H1 (cell line): ENCODE data around the gene SEMA3F. TPM values are rescaled to one million over a fixed set of nuclear protein-coding genes. Genes with fewer than 3 reads are reported as not detected.

Experiments used
- CTCF ChIA-PET: fragments of 300-600 bp; sonication (Branson Sonifier 250); formaldehyde crosslinking; loops from one replicate; lab custom pipeline; 2021; ENCODE audit not compliant: partially characterized antibody; lab: Charles Lee
- POLR2A ChIA-PET: fragments of 300-600 bp; sonication (Branson Sonifier 250); formaldehyde crosslinking; loops from one replicate; lab custom pipeline; 2021; ENCODE audit warnings: inconsistent platforms; ENCODE audit not compliant: partially characterized antibody; lab: Charles Lee
- DNase-seq, 2 experiments: peaks; one replicate each; pipeline versions ENCODE4 v3.0.0 to v3.0.0-alpha.2; 2010 to 2022; ENCODE audit warnings: low spot score in 2 of 2, low read depth in 1 of 2, mixed read lengths in 1 of 2
- FAIRE-seq: peaks from 2 replicates; lab custom pipeline; 2011; peaks lifted over from hg19 to GRCh38; lab: Jason Lieb, UNC
- H2AFZ ChIP-seq: 2 replicates; pipeline ENCODE4 v1.8.1; 2012; ENCODE audit warnings: low read length, inconsistent platforms
- H2AK5ac ChIP-seq: 2 replicates; pipeline ENCODE4 v1.6.1; 2013; ENCODE audit warnings: low read depth, low read length
- H2BK120ac ChIP-seq: replicated peaks from 2 replicates; pipeline ENCODE3; 2013; ENCODE audit warnings: low read depth, low read length, inconsistent platforms
- H2BK12ac ChIP-seq: 2 replicates; pipeline ENCODE4 v1.6.1; 2013; ENCODE audit warnings: low read depth, low read length
- H2BK15ac ChIP-seq: 2 replicates; pipeline ENCODE4 v1.6.1; 2013; ENCODE audit warnings: low read length
- H2BK20ac ChIP-seq: 2 replicates; pipeline ENCODE4 v1.6.1; 2013; ENCODE audit warnings: low read length
- H2BK5ac ChIP-seq: 2 replicates; pipeline ENCODE4 v1.6.1; 2013; ENCODE audit warnings: low read depth, low read length
- H3K14ac ChIP-seq: 2 replicates; pipeline ENCODE4 v1.6.1; 2013; ENCODE audit warnings: inconsistent platforms; ENCODE audit not compliant: insufficient read length
- H3K18ac ChIP-seq: 2 replicates; pipeline ENCODE4 v1.6.1; 2013; ENCODE audit warnings: low read length; ENCODE audit errors: extremely low read depth
- H3K23ac ChIP-seq: 2 replicates; pipeline ENCODE4 v1.6.1; 2013; ENCODE audit warnings: inconsistent platforms; ENCODE audit not compliant: insufficient read length
- H3K23me2 ChIP-seq: 2 replicates; pipeline ENCODE4 v1.6.1; 2013; ENCODE audit warnings: low read depth, low read length
- H3K27ac ChIP-seq: 2 replicates; pipeline ENCODE4 v1.6.1; 2011; ENCODE audit warnings: low read depth, low read length, inconsistent platforms
- H3K27me3 ChIP-seq, 4 experiments: replicated peaks in 1 of 4; 1 replicate in 1 of 4; 2 replicates in 3 of 4; pipeline versions ENCODE4 v1.6.1 to v1.8.1; 2011 to 2013; ENCODE audit warnings: low read length in 3 of 4, mild to moderate bottlenecking in 3 of 4, inconsistent platforms in 2 of 4, mixed read lengths in 2 of 4, moderate library complexity in 1 of 4; ENCODE audit not compliant: control insufficient read depth in 3 of 4, insufficient read depth in 3 of 4; ENCODE audit errors: extremely low read depth in 1 of 4
- H3K36me3 ChIP-seq, 4 experiments: 2 replicates each; pipeline versions ENCODE4 v1.6.1 to v1.8.1; 2011 to 2013; ENCODE audit warnings: mild to moderate bottlenecking in 4 of 4, low read length in 3 of 4, moderate library complexity in 2 of 4, control low read depth in 1 of 4, inconsistent platforms in 1 of 4; ENCODE audit not compliant: insufficient read depth in 4 of 4, control insufficient read depth in 2 of 4
- H3K4ac ChIP-seq: replicated peaks from 2 replicates; pipeline ENCODE3; 2013; ENCODE audit warnings: low read length, low read depth, mixed read lengths, inconsistent platforms; ENCODE audit not compliant: insufficient read length
- H3K4me1 ChIP-seq, 4 experiments: replicated peaks in 1 of 4; 1 replicate in 1 of 4; 2 replicates in 3 of 4; pipeline versions ENCODE4 v1.6.1 to v1.8.1; 2011 to 2013; ENCODE audit warnings: low read length in 3 of 4, inconsistent platforms in 2 of 4, mixed read lengths in 1 of 4; ENCODE audit not compliant: insufficient read depth in 4 of 4, control insufficient read depth in 3 of 4
- H3K4me2 ChIP-seq, 2 experiments: 2 replicates each; pipeline versions ENCODE4 v1.6.1 to v1.8.1; 2011 to 2013; ENCODE audit warnings: low read depth in 2 of 2, low read length in 2 of 2, control low read depth in 1 of 2, inconsistent platforms in 1 of 2, mild to moderate bottlenecking in 1 of 2; ENCODE audit not compliant: insufficient read depth in 1 of 2
- H3K4me3 ChIP-seq, 4 experiments: fragments of 200-600, 300-600 bp in 1 of 4; sonication (generic), shearing (Covaris generic), sonication (Bioruptor Twin) in 1 of 4; 2 replicates each; pipeline versions ENCODE4 v1.5.1 to v1.8.1; 2011 to 2016; ENCODE audit warnings: low read length in 4 of 4, low read depth in 3 of 4, control low read depth in 2 of 4, inconsistent platforms in 2 of 4, mild to moderate bottlenecking in 2 of 4, mixed read lengths in 1 of 4, moderate library complexity in 1 of 4; ENCODE audit not compliant: insufficient read depth in 2 of 4; ENCODE audit errors: extremely low read depth in 1 of 4
- H3K56ac ChIP-seq: replicated peaks from 2 replicates; pipeline ENCODE3; 2013; ENCODE audit warnings: low read depth, mild to moderate bottlenecking, mixed read lengths, low read length, inconsistent platforms; ENCODE audit not compliant: insufficient read length
- H3K79me1 ChIP-seq: 2 replicates; pipeline ENCODE4 v1.6.1; 2013; ENCODE audit warnings: low read depth, low read length, control low read depth
- H3K79me2 ChIP-seq, 2 experiments: 2 replicates each; pipeline versions ENCODE4 v1.6.1 to v1.8.1; 2012 to 2013; ENCODE audit warnings: low read length in 2 of 2, mild to moderate bottlenecking in 2 of 2, inconsistent platforms in 1 of 2; ENCODE audit not compliant: insufficient read depth in 2 of 2, control insufficient read depth in 1 of 2
- H3K9ac ChIP-seq, 4 experiments: replicated peaks in 1 of 4; 1 replicate in 1 of 4; 2 replicates in 3 of 4; pipeline versions ENCODE4 v1.6.1 to v1.8.1; 2011 to 2013; ENCODE audit warnings: low read depth in 3 of 4, low read length in 3 of 4, control low read depth in 2 of 4, mild to moderate bottlenecking in 2 of 4, moderate library complexity in 2 of 4, inconsistent platforms in 1 of 4; ENCODE audit errors: extremely low read depth in 1 of 4
- H3K9me3 ChIP-seq, 2 experiments: 2 replicates each; pipeline versions ENCODE4 v1.6.1 to v1.8.1; 2012 to 2013; ENCODE audit warnings: mild to moderate bottlenecking in 2 of 2, moderate library complexity in 2 of 2, control low read depth in 1 of 2, inconsistent platforms in 1 of 2, low read depth in 1 of 2, low read length in 1 of 2, mixed read lengths in 1 of 2; ENCODE audit not compliant: insufficient read depth in 2 of 2
- H4K20me1 ChIP-seq, 2 experiments: replicated peaks in 1 of 2; 2 replicates each; pipeline versions ENCODE3 to v1.8.1; 2011 to 2013; ENCODE audit warnings: inconsistent platforms in 2 of 2, low read length in 2 of 2, mild to moderate bottlenecking in 1 of 2; ENCODE audit not compliant: insufficient read depth in 2 of 2, control insufficient read depth in 1 of 2
- H4K5ac ChIP-seq: 2 replicates; pipeline ENCODE4 v1.6.1; 2013; ENCODE audit warnings: low read length, low read depth, mixed read lengths, inconsistent platforms; ENCODE audit not compliant: insufficient read length
- H4K8ac ChIP-seq: 2 replicates; pipeline ENCODE4 v1.8.0; 2013; ENCODE audit warnings: mild to moderate bottlenecking, moderate library complexity, low read length, inconsistent platforms; ENCODE audit not compliant: insufficient read depth; ENCODE audit errors: extremely low read depth
- H4K91ac ChIP-seq: replicated peaks from 2 replicates; pipeline ENCODE3; 2013; ENCODE audit warnings: low read length, mixed read lengths, inconsistent platforms; ENCODE audit not compliant: insufficient read length
- CBX5 ChIP-seq: fragments of 300-800, 300-1000 bp; sonication (generic); IDR thresholded peaks from 2 replicates; pipeline ENCODE4 v1.7.1; 2016; ENCODE audit warnings: antibody characterized with exemption, low read length, low read depth
- GTF2F1 ChIP-seq: IDR thresholded peaks from 2 replicates; pipeline ENCODE4 v1.6.1; 2012; ENCODE audit warnings: low read depth, low read length, improper control_type of control experiment, borderline replicate concordance
- MAX ChIP-seq: IDR thresholded peaks from 2 replicates; pipeline ENCODE4 v1.6.1; 2012; ENCODE audit warnings: inconsistent platforms
- SP2 ChIP-seq: IDR thresholded peaks from 2 replicates; pipeline ENCODE4 v1.6.1; 2012; ENCODE audit warnings: mild to moderate bottlenecking, low read length, inconsistent platforms
- SUZ12 ChIP-seq: fragments of 200-600 bp; sonication (generic); IDR thresholded peaks from 2 replicates; pipeline ENCODE4 v1.6.1; 2012; ENCODE audit warnings: mild to moderate bottlenecking, inconsistent platforms, low read length, moderate library complexity, mixed read lengths
- TBP ChIP-seq: IDR thresholded peaks from 2 replicates; pipeline ENCODE4 v1.6.1; 2011; ENCODE audit warnings: low read depth, low read length, improper control_type of control experiment
- TEAD4 ChIP-seq: IDR thresholded peaks from 2 replicates; pipeline ENCODE4 v1.6.1; 2012; ENCODE audit warnings: low read depth, low read length, inconsistent platforms, mixed read lengths
- WGBS, 2 experiments: shearing (Covaris generic) in 1 of 2; methylation state at CpG; one replicate each; pipeline versions ENCODE4 v1.1.6 to v1.1.7; 2013 to 2015; ENCODE audit warnings: low lambda C conversion rate in 2 of 2, mixed read lengths in 2 of 2, inconsistent platforms in 1 of 2, low coverage in 1 of 2, missing lambda C conversion rate in 1 of 2; ENCODE audit not compliant: insufficient replicate concordance in 2 of 2, insufficient coverage in 1 of 2, insufficient read length in 1 of 2; ENCODE audit errors: extremely low coverage in 1 of 2, missing lambda C conversion rate in 1 of 2; 5-methylcytosine and 5-hydroxymethylcytosine counted together
- polyA plus RNA-seq, 7 experiments: library from polyadenylated mRNA; depleted of rRNA in 3 of 7; stranded (reverse) in 5 of 7; unstranded in 2 of 7; fragments of >200 nt in 5 of 7; fragments of 200-250 nt in 2 of 7; gene quantifications; 1 replicate in 5 of 7; 2 replicates in 1 of 7; 4 replicates in 1 of 7; pipeline versions ENCODE4 v1.2.1 to v1.2.3, GENCODE V29; 2011 to 2013; ENCODE audit warnings: missing spikeins in 2 of 7, mixed read lengths in 2 of 7
- total RNA-seq: library from RNA; stranded (reverse); fragmentation: NEBNext Ultra II Directional; extraction: Animal tissue kit (Norgen Biotek cat#: 25700); gene quantifications from 2 replicates; pipeline ENCODE4 v1.2.1, GENCODE V29; 2021

Gene SEMA3F
- total and polyA plus RNA-seq, 2 of the 8 experiments (the other 6 are each of a cell fraction or from before 2014, with no cell fraction given), result 20.3 to 37.0 TPM

GRCh38 chr3:50185230-50185629 is 30.1 kb downstream of the SEMA3F start:
- CTCF ChIA-PET, result interaction anchor here (0.9 to 25.0 kb wide), 6 partner anchors 6 to 77 kb away, joined by 3 to 1138 read pairs (median 299); partner anchors contain the start of genes GNAT1 and SLC38A3
- POLR2A ChIA-PET, result interaction anchor here (11.9 kb wide), 1 partner anchor 63 kb away, joined by 128 read pairs; no protein-coding TSS in a partner anchor
- TF ChIP-seq TEAD4 (no peak), TBP (no peak), SP2 (no peak), SUZ12 (no peak), MAX (no peak), CBX5 (no peak), GTF2F1 (no peak)

More at GRCh38 chr3:50185230-50185629, 30.1 kb downstream of the SEMA3F start:
- H4K5ac ChIP-seq, result no peak overlapping the region
- no peak overlapping the region for H2AFZ ChIP-seq
- H3K56ac ChIP-seq, result no peak overlapping the region
- H4K91ac ChIP-seq, result no peak overlapping the region
- DNase-seq (no peak), FAIRE-seq (no peak)
- H3K23ac ChIP-seq, result no peak overlapping the region
- no peak overlapping the region for H3K27ac ChIP-seq
- H3K36me3 ChIP-seq, result peaks cover 6 to 43% (median 25%) of the 10 kb centered on the region in 4 experiments; a peak in 7 of 8 replicates
- no peak overlapping the region for H2BK120ac ChIP-seq
- H3K79me2 ChIP-seq, result no peaks in the 10 kb centered on the region
- H3K4me1 ChIP-seq, result no peaks in the 10 kb centered on the region
- H3K4me3 ChIP-seq, result no peak overlapping the region
- no peak overlapping the region for H2BK5ac ChIP-seq
- H2BK20ac ChIP-seq, result no peak overlapping the region
- H3K4ac ChIP-seq, result no peak overlapping the region
- no peak overlapping the region for H2BK15ac ChIP-seq
- H3K79me1 ChIP-seq, result no peaks in the 10 kb centered on the region
- no peak overlapping the region for H3K9ac ChIP-seq
- no peak overlapping the region for H3K18ac ChIP-seq
- no peaks in the 10 kb centered on the region for H3K23me2 ChIP-seq
- no peak overlapping the region for H3K4me2 ChIP-seq
- no peak overlapping the region for H3K14ac ChIP-seq
- 98% methylated on average over 4 of the region's 4 CpGs; no CpG with 5 or more reads in 1 of the 2 experiments for WGBS, 2 experiments
- H3K9me3 ChIP-seq, result no peaks in the 10 kb centered on the region
- H4K8ac ChIP-seq, result 0 out of 2 replicates have a peak overlapping the region, but pooled peaks have one; percentile 25
- no peak overlapping the region for H2BK12ac ChIP-seq
- H3K27me3 ChIP-seq, result no peaks in the 10 kb centered on the region
- H4K20me1 ChIP-seq, result peaks cover 0 to 10% of the 10 kb centered on the region in 2 experiments
- no peak overlapping the region for H2AK5ac ChIP-seq
